Activated T-helper 1 cell treated with anti-CD3 and anti-CD28 coated beads, Interleukin-12 subunit alpha, Interleukin-12 subunit beta, Interleukin-2, Interleukin-4 antibody, amounts not matched to agents 30 ng/mL and 10 ng/mL and 1 ng/mL, durations not matched to agents 14 hours and 24 hours and 36 hours (primary cell): ENCODE data around the gene ESPN. TPM values are rescaled to one million over a fixed set of nuclear protein-coding genes. Genes with fewer than 3 reads are reported as not detected.
"Not testable (repeated sequence)": the region's sequence is repeated elsewhere in the genome, so short reads cannot be mapped to it uniquely, and the experiment has no call there.

Experiments
- DNase-seq: peaks from one replicate; pipeline ENCODE4 v3.0.0; 2021; ENCODE audit warnings: low spot score
- H3K27ac Mint-ChIP-seq: one replicate; pipeline ENCODE4 v1.8.0; 2021; ENCODE audit warnings: mild to moderate bottlenecking, mixed read lengths
- H3K27me3 Mint-ChIP-seq: one replicate; pipeline ENCODE4 v1.8.0; 2022; ENCODE audit warnings: mild to moderate bottlenecking, moderate library complexity, mixed read lengths; ENCODE audit not compliant: insufficient read depth
- H3K36me3 Mint-ChIP-seq: one replicate; pipeline ENCODE4 v1.8.0; 2021; ENCODE audit warnings: low read depth, mixed read lengths
- H3K4me1 Mint-ChIP-seq: one replicate; pipeline ENCODE4 v1.8.0; 2021; ENCODE audit warnings: low read depth, mixed read lengths
- H3K4me3 Mint-ChIP-seq: one replicate; pipeline ENCODE4 v1.8.0; 2021; ENCODE audit warnings: mild to moderate bottlenecking, moderate library complexity, mixed read lengths
- H3K9me3 Mint-ChIP-seq: one replicate; pipeline ENCODE4 v1.8.0; 2021; ENCODE audit warnings: mixed read lengths
- intact Hi-C: fragments of 100-400 bp; cut with micrococcal nuclease; formaldehyde crosslinking; loops from one replicate; pipeline ENCODE4 v1.15.1; 2024
- total RNA-seq: library from RNA; stranded (reverse); gene quantifications from 2 replicates; pipeline ENCODE4 v1.2.3, GENCODE V29; 2022

The ESPN gene
- total RNA-seq, 1 donor from 2014 or later, result 1.2 TPM

GRCh38 chr1:6491081-6491449 lies 66.5 kb downstream of the ESPN start:
- DNase-seq, result no peak
- H3K36me3 Mint-ChIP-seq, result peaks cover 2% of the 10 kb centered on the region
- H3K4me3 Mint-ChIP-seq, result peak overlapping the region; percentile 85
- peaks cover 20% of the 10 kb centered on the region for H3K27me3 Mint-ChIP-seq
- intact Hi-C loops, result loop anchor here (5.0 kb wide), 1 partner anchor 136 kb away; no protein-coding TSS in a partner anchor
- H3K4me1 Mint-ChIP-seq, result peaks cover 16% of the 10 kb centered on the region
- H3K27ac Mint-ChIP-seq, result peak overlapping the region; percentile 68
- H3K9me3 Mint-ChIP-seq, result no peaks in the 10 kb centered on the region

- no peaks in the 10 kb centered on the region for H3K9me3 Mint-ChIP-seq
- peaks cover 12% of the 10 kb centered on the region for H3K4me1 Mint-ChIP-seq
- H3K27me3 Mint-ChIP-seq, result peaks cover 19% of the 10 kb centered on the region
- intact Hi-C loops, result loop anchor here (5.0 kb wide), 1 partner anchor 136 kb away; no protein-coding TSS in a partner anchor
- H3K4me3 Mint-ChIP-seq, result peak within 1 kb of the TSS; percentile 85
- H3K27ac Mint-ChIP-seq, result peak within 1 kb of the TSS; percentile 68
- no peak for DNase-seq
- H3K36me3 Mint-ChIP-seq, result peaks cover 2% of the 10 kb centered on the region
Measured at GRCh38 chr1:6491480-6491962, 66.9 kb downstream of the ESPN start, which contains the start of gene PLEKHG5. Gene PLEKHG5 (minus strand): TSS chr1:6491667. CDS start chr1:6477571, 14,096 bp downstream.

- Mint-ChIP-seq H3K27ac (peak overlapping the region; percentile 68), H3K4me3 (peak overlapping the region; percentile 85), H3K4me1 (peaks cover 9% of the 10 kb centered on the region), H3K36me3 (peaks cover 2% of the 10 kb centered on the region), H3K27me3 (peaks cover 21% of the 10 kb centered on the region), H3K9me3 (no peaks in the 10 kb centered on the region)
- DNase-seq, result no peak
- intact Hi-C loops, result loop anchor here (5.0 kb wide), 1 partner anchor 135 kb away; no protein-coding TSS in a partner anchor
Measured at GRCh38 chr1:6491966-6492365, 67.4 kb downstream of the ESPN start.

- H3K36me3 Mint-ChIP-seq, H3K9me3 Mint-ChIP-seq, DNase-seq, H3K4me1 Mint-ChIP-seq, H3K27ac Mint-ChIP-seq, H3K4me3 Mint-ChIP-seq: not testable (repeated sequence)
- peaks cover 21% of the 10 kb centered on the region for H3K27me3 Mint-ChIP-seq
- intact Hi-C loops, result loop anchor here (5.0 kb wide), 1 partner anchor 133 kb away; no protein-coding TSS in a partner anchor
Measured at GRCh38 chr1:6493834-6494223, 69.3 kb downstream of the ESPN start.

GRCh38 chr1:6494627-6495026 lies 70.1 kb downstream of the ESPN start:
- intact Hi-C loops, result loop anchor here (5.0 kb wide), 1 partner anchor 133 kb away; no protein-coding TSS in a partner anchor
- Mint-ChIP-seq H3K9me3 (no peaks in the 10 kb centered on the region), H3K27ac (no peak overlapping the region)

GRCh38 chr1:6495041-6495441 lies 70.5 kb downstream of the ESPN start:
- H3K27me3 Mint-ChIP-seq, result peaks cover 23% of the 10 kb centered on the region
- intact Hi-C loops, result no loop called here
- no peaks in the 10 kb centered on the region for H3K9me3 Mint-ChIP-seq
- no peak overlapping the region for H3K4me3 Mint-ChIP-seq
- peaks cover 2% of the 10 kb centered on the region for H3K36me3 Mint-ChIP-seq
- H3K27ac Mint-ChIP-seq, result no peak overlapping the region
- no peak for DNase-seq
- peaks cover 9% of the 10 kb centered on the region for H3K4me1 Mint-ChIP-seq

More at GRCh38 chr1:6494627-6495026, 70.1 kb downstream of the ESPN start:
- H3K27me3 Mint-ChIP-seq, result peaks cover 23% of the 10 kb centered on the region
- H3K36me3 Mint-ChIP-seq, result peaks cover 2% of the 10 kb centered on the region
- H3K4me3 Mint-ChIP-seq, result no peak overlapping the region
- no peak for DNase-seq
- H3K4me1 Mint-ChIP-seq, result peaks cover 9% of the 10 kb centered on the region

GRCh38 chr1:6495540-6496364 lies 71.2 kb downstream of the ESPN start:
- DNase-seq, result no peak
- intact Hi-C loops, result no loop called here
- H3K9me3 Mint-ChIP-seq, result no peaks in the 10 kb centered on the region
- H3K27ac Mint-ChIP-seq, result no peak overlapping the region
- H3K36me3 Mint-ChIP-seq, result peaks cover 2% of the 10 kb centered on the region
- H3K27me3 Mint-ChIP-seq, result peaks cover 23% of the 10 kb centered on the region
- H3K4me3 Mint-ChIP-seq, result peak overlapping the region; percentile 26
- H3K4me1 Mint-ChIP-seq, result peaks cover 9% of the 10 kb centered on the region

GRCh38 chr1:6496365-6496721 lies 71.8 kb downstream of the ESPN start:
- Mint-ChIP-seq H3K36me3 (peaks cover 2% of the 10 kb centered on the region), H3K4me3 (peak overlapping the region; percentile 26), H3K4me1 (peaks cover 6% of the 10 kb centered on the region), H3K27ac (no peak overlapping the region), H3K27me3 (peaks cover 28% of the 10 kb centered on the region), H3K9me3 (no peaks in the 10 kb centered on the region)
- DNase-seq, result no peak
- intact Hi-C loops, result no loop called here

- H3K36me3 Mint-ChIP-seq, result no peaks in the 10 kb centered on the region
- no peak overlapping the region for H3K4me3 Mint-ChIP-seq
- peaks cover under 1% of the 10 kb centered on the region for H3K4me1 Mint-ChIP-seq
- H3K9me3 Mint-ChIP-seq, result no peaks in the 10 kb centered on the region
- intact Hi-C loops, result no loop called here
- no peak overlapping the region for H3K27ac Mint-ChIP-seq
- H3K27me3 Mint-ChIP-seq, result peaks cover 30% of the 10 kb centered on the region
- no peak for DNase-seq
Measured at GRCh38 chr1:6496890-6497214, 72.3 kb downstream of the ESPN start.

- peaks cover 30% of the 10 kb centered on the region for H3K27me3 Mint-ChIP-seq
- no peaks in the 10 kb centered on the region for H3K4me1 Mint-ChIP-seq
- peak; percentile 25 for DNase-seq
- H3K27ac Mint-ChIP-seq, result no peak overlapping the region
- H3K4me3 Mint-ChIP-seq, result peak overlapping the region; percentile 66
- intact Hi-C loops, result no loop called here
- H3K9me3 Mint-ChIP-seq, result no peaks in the 10 kb centered on the region
- no peaks in the 10 kb centered on the region for H3K36me3 Mint-ChIP-seq
Measured at GRCh38 chr1:6497215-6497866, 72.8 kb downstream of the ESPN start.

- intact Hi-C loops, result no loop called here
- H3K27ac Mint-ChIP-seq, result no peak overlapping the region
Measured at GRCh38 chr1:6497867-6498575, 73.4 kb downstream of the ESPN start.

GRCh38 chr1:6498576-6499111 lies 74.1 kb downstream of the ESPN start:
- H3K4me1 Mint-ChIP-seq, result no peaks in the 10 kb centered on the region
- DNase-seq, result no peak
- no peak overlapping the region for H3K27ac Mint-ChIP-seq
- H3K36me3 Mint-ChIP-seq, result no peaks in the 10 kb centered on the region
- intact Hi-C loops, result no loop called here
- no peaks in the 10 kb centered on the region for H3K9me3 Mint-ChIP-seq
- no peak overlapping the region for H3K4me3 Mint-ChIP-seq
- H3K27me3 Mint-ChIP-seq, result peaks cover 27% of the 10 kb centered on the region

More at GRCh38 chr1:6497867-6498575, 73.4 kb downstream of the ESPN start:
- H3K27me3 Mint-ChIP-seq, result peaks cover 30% of the 10 kb centered on the region
- H3K4me1 Mint-ChIP-seq, result no peaks in the 10 kb centered on the region
- H3K9me3 Mint-ChIP-seq, result no peaks in the 10 kb centered on the region
- H3K36me3 Mint-ChIP-seq, result no peaks in the 10 kb centered on the region
- no peak for DNase-seq
- H3K4me3 Mint-ChIP-seq, result peak overlapping the region; percentile 66
